PC-3 (cell line): ENCODE results near the gene LYZL1. TPM values are rescaled to one million over a fixed set of nuclear protein-coding genes. Genes with fewer than 3 reads are reported as not detected.

Experiments
- ATAC-seq: fragments of 200-7000 bp; cut with Tn5 transposase; 2 replicates; pipeline ENCODE4 v1.9.1; 2020; ENCODE audit warnings: mild to moderate bottlenecking, moderate library complexity
- BruUV-seq: library from RNA; stranded (reverse); fragments of 400-500 nt; replicated peaks from 2 replicates; lab custom pipeline; 2021; lab: Mats Ljungman, UMichigan
- CTCF ChIA-PET: fragments of 300-600 bp; sonication (Branson Sonifier 250); formaldehyde crosslinking; loops from one replicate; lab custom pipeline; 2022; ENCODE audit warnings: antibody characterized with exemption; lab: Charles Lee
- POLR2A ChIA-PET: fragments of 300-600 bp; sonication (Branson Sonifier 250); formaldehyde crosslinking; loops from one replicate; lab custom pipeline; 2022; ENCODE audit warnings: antibody characterized with exemption; ENCODE audit not compliant: unreplicated experiment; lab: Charles Lee
- DNase-seq: peaks from one replicate; pipeline ENCODE4 v3.0.0-alpha.2; 2015
- H2AFZ ChIP-seq: fragments of 300-600 bp; sonication (generic); 2 replicates; pipeline ENCODE4 v1.6.0; 2016; ENCODE audit warnings: antibody characterized with exemption, low read length
- H3F3A ChIP-seq: fragments of 300-600 bp; sonication (generic); one replicate; pipeline ENCODE4 v1.6.0; 2017; ENCODE audit warnings: antibody characterized with exemption, low read length, control low read depth, mild to moderate bottlenecking; ENCODE audit not compliant: unreplicated experiment
- H3K27ac ChIP-seq: fragments of 300-600 bp; sonication (generic); 2 replicates; pipeline ENCODE4 v1.5.1; 2016; ENCODE audit warnings: mild to moderate bottlenecking, low read length
- H3K27me3 ChIP-seq: fragments of 300-600 bp; sonication (generic); 2 replicates; pipeline ENCODE4 v1.6.1; 2016; ENCODE audit warnings: low read length, mixed read lengths
- H3K36me3 ChIP-seq: fragments of 300-600 bp; sonication (generic); 2 replicates; pipeline ENCODE4 v1.6.1; 2016; ENCODE audit warnings: low read depth, mixed run types, low read length, mixed read lengths
- H3K4me1 ChIP-seq: fragments of 300-600 bp; sonication (generic); 2 replicates; pipeline ENCODE4 v1.5.1; 2016; ENCODE audit warnings: low read length; ENCODE audit not compliant: insufficient read depth
- H3K4me2 ChIP-seq: fragments of 300-600 bp; sonication (generic); 2 replicates; pipeline ENCODE4 v1.6.0; 2016; ENCODE audit warnings: low read length
- H3K4me3 ChIP-seq: fragments of 300-600 bp; sonication (generic); 2 replicates; pipeline ENCODE4 v1.5.1; 2016; ENCODE audit warnings: mild to moderate bottlenecking, low read length, mixed read lengths
- H3K79me2 ChIP-seq: fragments of 300-600 bp; sonication (generic); 2 replicates; pipeline ENCODE4 v1.6.1; 2017; ENCODE audit warnings: low read length, mixed read lengths
- H3K9ac ChIP-seq: fragments of 300-600 bp; sonication (generic); 2 replicates; pipeline ENCODE4 v1.6.0; 2016; ENCODE audit warnings: mild to moderate bottlenecking, low read length
- H3K9me2 ChIP-seq: fragments of 300-600 bp; sonication (generic); replicated peaks from 2 replicates; pipeline ENCODE4 v1.6.1; 2016; ENCODE audit warnings: mixed run types, low read length, mixed read lengths
- H3K9me3 ChIP-seq: fragments of 300-600 bp; sonication (generic); 2 replicates; pipeline ENCODE4 v1.6.1; 2016; ENCODE audit warnings: low read length, mixed read lengths
- H4K20me1 ChIP-seq: fragments of 300-600 bp; sonication (generic); 2 replicates; pipeline ENCODE4 v1.6.1; 2016; ENCODE audit warnings: low read length, mixed read lengths
- CTCF ChIP-seq: fragments of 300-600 bp; sonication (generic); conservative IDR thresholded peaks from 2 replicates; pipeline ENCODE4 v1.5.1; 2017; ENCODE audit warnings: antibody characterized with exemption, low read depth, mild to moderate bottlenecking, low read length
- EZH2 ChIP-seq: fragments of 300-600 bp; sonication (generic); IDR thresholded peaks from one replicate; pipeline ENCODE4 v1.6.1; 2017; ENCODE audit warnings: antibody characterized with exemption, mild to moderate bottlenecking, low read length; ENCODE audit not compliant: unreplicated experiment
- EZH2phosphoT487 ChIP-seq: fragments of 300-600 bp; sonication (generic); IDR thresholded peaks from 2 replicates; pipeline ENCODE4 v1.6.1; 2018; ENCODE audit warnings: mild to moderate bottlenecking, antibody characterized with exemption, low read length, borderline replicate concordance
- intact Hi-C: fragments of 100-400 bp; cut with micrococcal nuclease; formaldehyde crosslinking; loops from 2 replicates; pipeline ENCODE4 v1.9.0; 2023
- total RNA-seq: library from RNA; depleted of rRNA; stranded (reverse); fragments of >200 nt; gene quantifications from 2 replicates; pipeline ENCODE4 v1.2.3, GENCODE V29; 2014

The LYZL1 gene
- total RNA-seq, 1 experiment from 2014 or later, result not detected

- CTCF ChIA-PET, result no interaction called here
- ATAC-seq (no peak), DNase-seq (no peak)
- Histone ChIP-seq H3K79me2 (no peaks in the 10 kb centered on the region), H3K27ac (no peak overlapping the region), H4K20me1 (no peaks in the 10 kb centered on the region), H3K4me2 (no peak overlapping the region), H3K9me3 (no peaks in the 10 kb centered on the region), H3K4me1 (no peaks in the 10 kb centered on the region), H3K27me3 (no peaks in the 10 kb centered on the region), H3F3A (no peaks in the 10 kb centered on the region), H2AFZ (no peak overlapping the region), H3K9ac (no peak overlapping the region), H3K4me3 (no peak overlapping the region), H3K36me3 (no peaks in the 10 kb centered on the region), H3K9me2 (no peaks in the 10 kb centered on the region)
- POLR2A ChIA-PET, result no interaction called here
- intact Hi-C loops, result no loop called here
- BruUV-seq, result no TSS peak
- TF ChIP-seq CTCF (no peak), EZH2 (no peak), EZH2phosphoT487 (no peak)
These were observed 43.9 kb upstream of the LYZL1 start for GRCh38 chr10:29244978-29245377.

- Histone ChIP-seq H3K79me2 (no peaks in the 10 kb centered on the region), H3K27ac (no peak overlapping the region), H3F3A (no peaks in the 10 kb centered on the region), H3K4me3 (no peak overlapping the region), H3K4me1 (no peaks in the 10 kb centered on the region), H4K20me1 (no peaks in the 10 kb centered on the region), H3K9me3 (no peaks in the 10 kb centered on the region), H3K9ac (no peak overlapping the region), H3K4me2 (no peak overlapping the region), H2AFZ (no peak overlapping the region), H3K36me3 (no peaks in the 10 kb centered on the region), H3K27me3 (no peaks in the 10 kb centered on the region), H3K9me2 (no peaks in the 10 kb centered on the region)
- intact Hi-C loops, result no loop called here
- ChIA-PET CTCF (no interaction called here), POLR2A (no interaction called here)
- no peak for DNase-seq
- BruUV-seq, result no TSS peak
- no peak for TF ChIP-seq EZH2phosphoT487
- TF ChIP-seq CTCF, result no peak
- no peak for TF ChIP-seq EZH2
- no peak for ATAC-seq
These were observed 43.4 kb upstream of the LYZL1 start for GRCh38 chr10:29245476-29245875.

GRCh38 chr10:29246449-29246848, 42.4 kb upstream of the LYZL1 start:
- Histone ChIP-seq H2AFZ (no peak overlapping the region), H3K27ac (no peak overlapping the region), H3K79me2 (no peaks in the 10 kb centered on the region), H3K27me3 (peaks cover 1% of the 10 kb centered on the region; the same call in 1 of the 2 replicates), H3K9ac (no peak overlapping the region), H3K4me2 (no peak overlapping the region), H4K20me1 (no peaks in the 10 kb centered on the region), H3K9me2 (no peaks in the 10 kb centered on the region), H3K36me3 (no peaks in the 10 kb centered on the region), H3K4me3 (no peak overlapping the region), H3F3A (no peaks in the 10 kb centered on the region), H3K9me3 (no peaks in the 10 kb centered on the region), H3K4me1 (no peaks in the 10 kb centered on the region)
- ATAC-seq (no peak), DNase-seq (no peak)
- intact Hi-C loops, result no loop called here
- POLR2A ChIA-PET, result no interaction called here
- CTCF ChIA-PET, result interaction anchor here (0.8 kb wide), 1 partner anchor 58 kb away, joined by 3 read pairs; no protein-coding TSS in a partner anchor
- TF ChIP-seq EZH2phosphoT487 (no peak), EZH2 (no peak), CTCF (no peak)
- no TSS peak for BruUV-seq
